MV-4-11 (cell line): ENCODE results near the gene NBPF1.
A peak's percentile ranks its signal among the peaks of the same experiment; 100 is the strongest.
"Not testable (repeated sequence)": the region's sequence is repeated elsewhere in the genome, so short reads cannot be mapped to it uniquely, and the experiment has no call there.

Source experiments
- DNase-seq: peaks from one replicate; lab custom pipeline; 2025; lab: John Stamatoyannopoulos, UW

Gene NBPF1

DNA sequence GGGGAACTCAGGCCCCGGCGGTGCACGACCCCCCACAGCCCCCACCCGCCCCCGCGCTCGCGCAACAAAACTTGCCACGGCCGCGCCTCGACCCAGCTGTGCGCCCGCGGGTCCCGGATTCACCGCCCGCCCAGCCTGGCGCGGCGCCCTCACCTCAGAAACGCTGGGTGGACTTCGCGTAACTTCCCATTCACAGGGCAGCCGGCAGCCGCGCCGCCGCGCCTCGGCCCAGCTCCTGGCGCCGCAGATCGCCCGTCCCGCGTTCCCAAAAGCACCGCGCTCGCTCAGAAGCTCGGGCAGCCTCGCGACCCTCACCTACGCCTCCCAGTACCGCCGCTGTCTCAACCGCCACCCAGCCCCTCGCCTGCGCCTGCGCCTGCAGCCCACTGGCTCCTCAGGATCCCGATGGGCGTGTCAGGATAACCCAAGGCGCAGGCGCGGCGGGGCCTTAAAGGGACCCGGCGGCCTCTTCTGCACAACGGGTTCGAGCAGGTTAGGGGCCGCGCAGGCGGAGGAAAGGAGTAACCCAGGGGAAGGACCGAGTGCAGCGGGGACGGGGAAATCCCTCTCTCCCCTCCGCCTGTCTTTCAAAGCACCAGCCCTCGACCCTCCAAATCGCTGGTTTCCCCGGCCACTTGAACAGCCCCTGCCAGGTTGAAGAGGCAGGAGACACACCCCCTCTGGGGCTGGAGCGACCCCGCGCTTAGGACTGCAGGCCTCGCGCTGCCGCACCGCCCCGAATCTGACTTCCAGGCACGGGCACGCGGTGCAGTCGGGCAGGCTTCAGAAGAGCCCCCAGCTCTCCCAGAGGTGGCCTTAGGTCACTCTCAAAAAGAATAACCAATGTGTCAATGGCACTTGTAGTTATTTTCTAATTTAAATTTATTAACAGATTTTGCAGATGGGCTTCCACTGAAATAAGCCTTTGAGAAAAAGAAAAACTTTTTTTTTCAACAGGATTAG lies at the start of gene NBPF1:
Gene NBPF1 (minus strand): TSS at position 380 of the 963 bp plus-strand sequence.
- DNase-seq = peak; percentile 88

DNA sequence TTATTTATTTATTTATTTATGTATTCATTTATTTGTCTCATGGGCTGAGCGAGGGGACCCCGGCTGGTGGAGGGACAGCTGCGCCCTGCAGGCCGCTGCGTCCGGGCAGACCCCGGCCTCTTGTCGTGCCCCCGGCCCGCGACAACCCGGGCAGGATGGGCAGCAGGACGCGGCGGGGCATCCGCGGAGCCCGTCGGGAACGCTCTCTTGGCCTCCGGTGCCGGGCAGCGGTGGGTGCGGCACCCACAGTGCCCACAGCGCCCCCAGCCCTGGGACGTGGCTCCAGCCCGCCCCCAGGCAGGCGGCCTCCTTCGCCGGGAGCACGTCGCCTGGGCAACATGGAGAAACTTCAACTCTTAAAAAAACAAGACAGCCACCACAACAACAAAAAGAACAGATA lies 44.9 kb upstream of the NBPF1 start:
- DNase-seq = not testable (repeated sequence)

DNA sequence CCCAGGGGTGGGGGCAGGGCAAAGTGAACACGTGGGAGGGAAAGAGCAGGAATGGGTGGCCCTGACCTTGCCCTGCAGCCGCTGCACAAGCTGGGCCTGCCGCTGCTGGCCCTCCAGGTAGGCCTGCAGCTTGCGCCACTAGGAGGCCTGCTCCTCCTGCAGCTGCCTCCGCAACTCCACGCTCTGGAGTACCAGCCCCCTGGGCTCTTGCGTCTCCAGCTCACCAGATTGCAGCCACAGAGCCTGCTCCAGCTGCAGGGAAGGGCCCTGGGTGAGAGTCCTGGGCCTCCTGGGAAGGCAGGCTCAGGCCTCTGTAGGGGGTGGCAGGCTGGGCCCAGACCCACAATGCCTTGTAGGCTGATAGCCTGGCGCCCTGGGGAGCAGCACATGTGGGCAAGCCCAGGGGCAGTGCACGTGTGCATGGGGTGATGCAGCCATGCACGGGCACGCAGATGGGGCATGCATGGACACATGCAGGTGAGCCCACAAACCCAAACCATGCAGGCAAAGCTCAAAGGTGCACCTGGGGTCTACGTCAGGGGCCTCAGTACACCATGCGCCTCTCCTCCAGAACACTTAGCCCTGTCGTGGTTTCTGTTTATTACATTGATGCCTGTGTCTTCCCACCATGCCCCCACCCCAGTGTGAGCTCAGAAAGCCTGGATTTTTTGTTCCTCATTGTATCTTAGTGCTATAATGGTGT lies 43.8 kb upstream of the NBPF1 start:
- not testable (repeated sequence) for DNase-seq

DNA sequence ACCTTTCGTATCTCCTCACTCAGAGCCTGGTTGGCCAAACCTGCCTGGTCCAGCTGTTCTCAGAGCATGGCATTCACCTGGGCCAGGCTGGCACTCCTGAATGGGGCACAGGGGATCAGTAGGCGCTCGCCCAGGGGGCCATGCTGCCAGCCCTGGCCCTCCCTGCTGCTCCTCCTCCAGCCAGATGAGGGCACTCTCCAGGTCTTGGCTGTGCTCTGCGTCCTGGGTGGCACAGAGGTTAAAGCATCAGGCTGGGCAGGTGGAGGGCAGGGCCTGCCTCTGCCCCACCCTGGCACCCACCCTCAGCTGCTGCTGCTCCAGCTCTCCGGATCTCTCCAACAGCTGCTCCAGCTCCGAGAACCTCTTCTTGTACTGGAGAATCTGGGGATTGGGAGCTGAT lies 43.2 kb upstream of the NBPF1 start:
- not testable (repeated sequence) for DNase-seq

DNA sequence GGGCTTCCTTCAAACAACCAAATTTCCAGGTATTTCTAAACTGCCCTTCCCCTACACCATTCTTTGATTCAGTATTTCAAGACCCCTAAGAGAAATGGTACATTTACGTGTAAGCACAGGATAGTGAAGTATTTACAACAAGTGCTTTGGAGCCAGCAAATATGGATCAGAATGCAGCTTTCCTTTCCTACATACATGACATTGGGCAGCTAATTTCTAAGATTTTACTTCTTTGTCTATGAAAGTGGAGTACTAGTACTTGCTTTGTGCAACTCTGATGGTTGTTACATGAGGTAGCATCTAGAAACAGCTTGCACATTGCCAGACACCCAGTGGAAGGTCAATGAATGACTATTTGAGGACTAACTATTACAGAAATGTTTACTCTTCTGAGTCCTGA lies 38.2 kb upstream of the NBPF1 start:
- not testable (repeated sequence) for DNase-seq

DNA sequence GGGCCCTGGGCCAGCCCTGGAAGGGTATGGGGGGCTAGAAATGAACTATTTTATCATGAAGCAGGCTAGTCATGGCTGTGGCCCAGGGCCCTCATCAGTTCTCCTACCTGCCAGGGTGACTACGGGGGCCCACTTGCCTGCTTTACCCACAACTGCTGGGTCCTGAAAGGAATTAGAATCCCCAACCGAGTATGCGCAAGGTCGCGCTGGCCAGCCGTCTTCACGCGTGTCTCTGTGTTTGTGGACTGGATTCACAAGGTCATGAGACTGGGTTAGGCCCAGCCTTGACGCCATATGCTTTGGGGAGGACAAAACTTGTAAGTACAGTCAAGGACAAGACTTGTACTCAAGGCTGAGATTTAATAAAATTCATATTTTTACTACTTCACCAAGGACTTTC lies 36.6 kb upstream of the NBPF1 start:
- not testable (repeated sequence) for DNase-seq

DNA sequence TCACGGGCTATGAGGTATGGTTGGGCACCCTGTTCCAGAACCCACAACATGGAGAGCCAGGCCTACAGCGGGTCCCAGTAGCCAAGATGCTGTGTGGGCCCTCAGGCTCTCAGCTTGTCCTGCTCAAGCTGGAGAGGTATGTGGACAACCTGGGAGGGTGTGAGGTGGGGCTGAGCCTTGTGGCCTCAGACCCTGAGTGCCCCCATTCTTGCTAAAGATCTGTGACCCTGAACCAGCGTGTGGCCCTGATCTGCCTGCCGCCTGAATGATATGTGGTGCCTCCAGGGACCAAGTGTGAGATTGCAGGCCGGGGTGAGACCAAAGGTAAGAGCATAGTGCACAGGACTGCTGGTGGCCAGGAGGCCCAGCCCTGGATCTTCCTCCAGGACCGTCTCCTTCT lies 36.0 kb upstream of the NBPF1 start:
- DNase-seq = not testable (repeated sequence)

DNA sequence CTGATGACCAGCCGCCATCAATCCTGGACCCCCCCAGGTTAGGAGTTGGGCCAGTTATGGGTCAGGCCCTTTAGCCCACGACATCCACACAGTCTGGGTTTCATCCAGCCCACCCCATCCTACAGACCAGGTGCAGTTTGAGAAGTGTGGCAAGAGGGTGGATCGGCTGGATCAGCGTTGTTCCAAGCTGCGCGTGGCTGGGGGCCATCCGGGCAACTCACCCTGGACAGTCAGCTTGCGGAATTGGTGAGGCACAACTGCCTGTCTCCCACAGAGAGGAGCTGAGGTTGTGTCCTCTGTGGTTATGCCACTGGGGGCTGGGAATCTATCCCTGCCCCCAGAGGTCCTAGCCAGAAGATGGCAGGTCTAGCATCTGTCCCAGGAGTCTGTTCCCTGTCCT lies 35.4 kb upstream of the NBPF1 start:
- DNase-seq = not testable (repeated sequence)

DNA sequence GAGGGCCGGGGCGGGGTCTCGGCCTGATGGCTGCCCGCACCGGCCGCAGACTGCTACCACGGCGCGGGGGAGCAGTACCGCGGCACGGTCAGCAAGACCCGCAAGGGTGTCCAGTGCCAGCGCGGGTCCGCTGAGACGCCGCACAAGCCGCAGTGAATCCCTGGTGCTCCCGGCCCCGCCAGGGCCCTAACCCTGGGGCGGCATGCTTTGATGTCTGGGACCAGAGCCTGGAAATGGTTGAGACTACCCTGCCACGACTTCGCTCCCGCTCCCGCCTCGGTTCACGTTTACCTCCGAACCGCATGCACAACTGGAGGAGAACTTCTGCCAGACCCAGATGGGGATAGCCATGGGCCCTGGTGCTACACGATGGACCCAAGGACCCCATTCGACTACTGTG lies 34.9 kb upstream of the NBPF1 start:
- DNase-seq = not testable (repeated sequence)

DNA sequence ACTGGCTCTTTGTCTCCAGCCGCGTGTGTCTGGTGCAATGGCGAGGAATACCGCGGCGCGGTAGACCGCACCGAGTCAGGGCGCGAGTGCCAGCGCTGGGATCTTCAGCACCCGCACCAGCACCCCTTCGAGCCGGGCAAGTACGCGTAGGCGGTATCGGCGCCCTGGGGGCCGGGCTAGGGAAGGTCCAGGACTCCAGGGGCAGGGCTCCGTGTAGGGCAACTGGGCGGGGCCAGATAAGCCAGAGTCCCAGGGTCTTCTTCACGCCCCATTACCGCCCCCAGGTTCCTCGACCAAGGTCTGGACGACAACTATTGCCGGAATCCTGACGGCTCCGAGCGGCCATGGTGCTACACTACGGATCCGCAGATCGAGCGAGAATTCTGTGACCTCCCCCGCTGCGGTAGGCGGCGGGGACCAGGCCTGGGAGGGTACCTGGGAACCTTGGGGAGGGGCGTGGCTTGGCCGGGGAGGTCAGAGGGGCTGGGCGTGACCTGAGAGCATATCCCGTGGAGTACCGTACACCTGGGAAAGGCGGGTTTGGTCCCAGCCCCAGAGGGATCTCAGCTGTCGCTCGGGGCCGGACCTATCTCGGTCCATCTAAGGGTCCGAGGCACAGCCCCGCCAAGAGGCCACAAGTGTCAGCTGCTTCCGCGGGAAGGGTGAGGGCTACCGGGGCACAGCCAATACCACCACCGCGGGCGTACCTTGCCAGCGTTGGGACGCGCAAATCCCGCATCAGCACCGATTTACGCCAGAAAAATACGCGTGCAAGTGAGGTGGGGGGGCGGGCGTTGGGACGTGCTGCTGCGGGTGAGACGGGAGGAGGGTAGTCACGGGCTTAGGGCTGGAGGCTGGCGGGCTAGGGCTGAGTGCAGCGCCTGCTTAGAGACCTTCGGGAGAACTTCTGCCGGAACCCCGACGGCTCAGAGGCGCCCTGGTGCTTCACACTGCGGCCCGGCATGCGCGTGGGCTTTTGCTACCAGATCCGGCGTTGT lies 34.1 kb upstream of the NBPF1 start:
- not testable (repeated sequence) for DNase-seq

DNA sequence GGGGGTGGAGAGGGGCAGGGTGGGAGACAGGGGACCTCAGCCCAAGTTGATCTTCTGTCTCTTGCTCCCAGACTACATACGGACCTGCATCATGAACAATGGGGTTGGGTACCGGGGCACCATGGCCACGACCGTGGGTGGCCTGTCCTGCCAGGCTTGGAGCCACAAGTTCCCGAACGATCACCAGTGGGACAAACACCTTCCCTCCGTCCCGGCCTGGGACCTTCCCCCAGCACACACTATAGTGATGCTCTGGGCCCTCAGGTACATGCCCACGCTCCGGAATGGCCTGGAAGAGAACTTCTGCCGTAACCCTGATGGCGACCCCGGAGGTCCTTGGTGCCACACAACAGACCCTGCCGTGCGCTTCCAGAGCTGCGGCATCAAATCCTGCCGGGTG lies 33.4 kb upstream of the NBPF1 start:
- DNase-seq = not testable (repeated sequence)

DNA sequence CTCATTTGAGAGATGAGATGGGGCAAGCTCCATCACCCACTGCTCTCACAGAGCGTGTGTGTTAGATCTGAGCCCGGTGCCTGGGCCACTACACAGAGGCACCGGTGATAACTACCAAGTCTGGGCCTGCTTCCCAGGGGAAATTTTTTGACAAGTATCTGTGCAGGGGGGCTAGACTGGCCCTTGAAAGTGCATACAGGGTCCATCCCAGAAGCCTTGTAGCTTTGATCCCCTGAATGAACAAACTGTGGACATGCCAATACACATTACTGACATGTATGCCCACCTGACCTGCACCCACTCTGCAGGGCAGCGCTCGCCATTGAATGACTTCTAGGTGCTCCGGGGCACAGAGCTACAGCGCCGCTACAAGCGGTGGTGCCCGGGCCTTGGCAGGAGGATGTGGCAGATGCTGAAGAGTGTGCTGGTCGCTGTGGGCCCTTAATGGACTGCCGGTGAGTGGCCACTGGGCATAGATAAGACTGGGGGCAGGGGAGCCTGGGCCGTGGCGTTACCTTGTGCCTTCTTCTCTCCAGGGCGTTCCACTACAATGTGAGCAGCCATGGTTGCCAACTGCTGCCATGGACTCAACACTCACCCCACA lies 32.8 kb upstream of the NBPF1 start:
- not testable (repeated sequence) for DNase-seq

DNA sequence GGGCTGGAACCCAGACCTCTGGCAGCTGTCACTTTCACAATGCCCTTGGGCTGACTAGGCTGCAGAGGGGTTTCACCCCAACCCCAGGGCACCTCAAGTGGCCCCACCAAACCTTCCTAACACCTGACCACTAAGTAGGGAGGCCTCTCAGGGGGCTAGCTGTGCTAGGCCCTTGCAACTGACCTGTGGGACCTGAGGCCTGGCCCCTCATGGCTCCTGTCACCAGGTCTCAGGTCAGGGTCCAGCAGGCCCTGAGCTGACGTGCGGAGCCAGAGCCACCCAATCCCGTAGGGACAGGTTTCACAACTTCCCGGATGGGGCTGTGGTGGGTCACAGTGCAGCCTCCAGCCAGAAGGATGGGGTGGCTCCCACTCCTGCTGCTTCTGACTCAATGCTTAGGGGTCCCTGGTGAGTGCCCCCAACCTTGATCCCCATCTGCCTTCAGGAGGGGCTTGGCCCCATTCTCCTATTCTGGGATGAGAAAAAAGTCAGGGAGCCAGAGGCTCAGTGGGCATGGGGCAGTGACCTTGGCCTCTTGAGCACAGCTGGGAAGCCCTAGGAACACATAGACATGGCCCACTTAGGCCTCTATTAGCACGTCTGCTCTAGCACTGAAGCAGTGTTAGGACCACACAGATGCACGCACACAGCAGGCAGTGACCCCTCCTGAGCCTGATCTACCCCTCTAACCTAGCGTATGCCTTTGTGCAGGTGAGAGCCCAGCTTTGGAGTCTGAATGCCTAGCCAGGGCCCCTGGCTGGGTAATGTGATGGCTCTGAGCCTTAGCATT lies 32.1 kb upstream of the NBPF1 start:
- DNase-seq = not testable (repeated sequence)

DNA sequence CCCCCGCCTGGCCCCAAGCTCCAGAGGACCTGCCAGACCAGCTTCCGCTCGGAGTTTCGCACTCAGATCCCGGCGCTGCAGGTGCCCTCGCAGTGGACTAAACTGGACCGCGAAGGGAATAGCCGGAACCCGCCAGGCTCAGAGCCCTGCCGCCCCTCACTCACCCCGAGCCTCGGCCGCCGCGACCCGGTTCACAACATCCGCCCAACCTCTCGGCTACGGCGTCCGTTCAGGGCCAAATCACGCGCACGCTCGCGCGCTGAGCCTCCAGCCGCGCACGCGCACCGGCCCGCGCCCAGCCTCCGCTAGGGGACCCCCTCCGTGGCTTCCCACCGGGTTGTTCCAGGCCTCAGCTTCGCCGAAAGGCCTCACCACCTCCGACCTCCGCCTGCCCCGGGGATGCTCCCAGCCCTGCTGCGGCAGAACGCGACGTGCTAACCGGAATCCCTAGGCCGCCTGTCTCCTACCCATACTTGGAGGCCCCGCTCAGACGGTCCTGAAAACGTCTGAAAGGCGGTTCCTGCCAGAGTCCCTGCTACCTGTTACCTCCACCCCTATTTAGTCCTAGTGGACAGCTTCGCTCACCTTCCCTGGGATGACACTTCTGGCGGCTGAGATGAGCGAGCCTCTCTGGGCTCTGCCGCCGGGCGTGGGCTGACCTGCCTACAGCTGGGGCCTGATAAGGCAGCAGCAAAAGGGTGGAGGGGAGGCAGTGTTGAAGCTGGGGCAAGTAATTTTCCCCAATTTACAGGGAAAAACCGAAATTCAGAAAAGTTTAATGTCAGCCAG lies 31.3 kb upstream of the NBPF1 start:
- DNase-seq = peak; percentile 83

DNA sequence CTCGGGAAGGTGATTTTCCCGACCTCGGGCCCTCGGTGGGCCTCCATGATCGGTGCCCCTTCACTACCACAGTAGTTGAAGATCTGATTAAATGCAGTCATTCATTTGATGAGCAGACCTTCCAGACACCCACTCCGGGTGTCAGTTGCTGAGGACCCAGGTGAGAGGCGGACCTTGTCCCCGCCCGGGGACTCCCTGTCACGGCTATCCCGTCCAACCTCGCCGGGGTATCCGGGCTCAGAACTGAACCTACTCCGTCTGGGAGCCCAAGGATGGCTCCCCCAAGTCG lies 30.8 kb upstream of the NBPF1 start:
- no peak for DNase-seq

DNA sequence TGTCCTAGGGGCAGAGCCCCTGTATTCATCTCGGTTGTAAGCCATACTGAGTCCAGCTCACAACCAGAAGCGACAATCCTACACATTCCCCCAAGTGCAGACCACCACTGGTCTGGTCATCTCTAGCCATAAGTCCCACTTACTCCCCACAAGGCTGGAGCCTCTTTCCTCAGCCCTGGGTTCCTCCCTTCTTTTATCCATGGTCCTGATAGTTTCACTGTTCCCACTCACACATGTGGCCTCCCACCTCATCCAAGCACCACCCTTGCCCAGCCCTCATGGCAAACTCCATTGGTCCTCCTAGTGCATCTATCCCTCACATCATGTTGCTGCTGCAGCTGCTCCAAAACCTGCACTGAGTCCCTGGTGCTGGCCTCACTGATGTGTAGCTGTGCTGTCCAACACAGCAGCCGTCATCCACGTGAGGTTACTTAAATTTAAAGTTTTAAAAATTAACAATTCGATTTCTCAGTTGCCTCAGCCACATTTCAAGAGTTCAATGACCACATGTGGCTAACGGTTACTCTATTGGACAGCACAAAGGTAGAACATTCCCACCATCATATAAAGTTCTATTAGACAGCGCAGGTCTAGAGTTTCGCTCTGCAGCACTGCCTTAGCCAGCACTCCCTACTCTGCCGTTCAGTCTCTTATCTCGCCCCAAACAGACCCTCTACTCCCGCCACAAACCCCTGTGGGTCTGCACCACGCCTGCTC lies 30.3 kb upstream of the NBPF1 start:
- not testable (repeated sequence) for DNase-seq

DNA sequence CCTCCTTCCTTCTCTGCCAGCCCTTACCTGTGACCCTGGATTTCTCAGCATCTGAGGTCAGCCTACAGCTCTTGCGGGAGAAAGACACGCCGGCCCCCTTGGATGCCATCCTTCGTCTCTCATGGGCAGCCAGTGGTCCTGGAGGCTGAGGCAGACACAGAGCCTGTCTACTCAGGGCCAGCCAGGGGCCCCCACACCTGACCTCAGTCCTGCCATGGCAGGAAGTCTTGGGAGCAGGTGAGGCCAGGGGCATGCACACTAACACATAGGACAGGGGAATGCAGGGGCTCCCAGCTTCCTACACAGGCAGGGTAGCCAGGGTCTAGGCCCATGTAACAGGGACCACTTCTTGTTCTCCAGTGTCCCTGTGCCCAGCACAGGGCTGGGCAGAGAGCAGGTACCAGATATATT lies 29.6 kb upstream of the NBPF1 start:
- not testable (repeated sequence) for DNase-seq

DNA sequence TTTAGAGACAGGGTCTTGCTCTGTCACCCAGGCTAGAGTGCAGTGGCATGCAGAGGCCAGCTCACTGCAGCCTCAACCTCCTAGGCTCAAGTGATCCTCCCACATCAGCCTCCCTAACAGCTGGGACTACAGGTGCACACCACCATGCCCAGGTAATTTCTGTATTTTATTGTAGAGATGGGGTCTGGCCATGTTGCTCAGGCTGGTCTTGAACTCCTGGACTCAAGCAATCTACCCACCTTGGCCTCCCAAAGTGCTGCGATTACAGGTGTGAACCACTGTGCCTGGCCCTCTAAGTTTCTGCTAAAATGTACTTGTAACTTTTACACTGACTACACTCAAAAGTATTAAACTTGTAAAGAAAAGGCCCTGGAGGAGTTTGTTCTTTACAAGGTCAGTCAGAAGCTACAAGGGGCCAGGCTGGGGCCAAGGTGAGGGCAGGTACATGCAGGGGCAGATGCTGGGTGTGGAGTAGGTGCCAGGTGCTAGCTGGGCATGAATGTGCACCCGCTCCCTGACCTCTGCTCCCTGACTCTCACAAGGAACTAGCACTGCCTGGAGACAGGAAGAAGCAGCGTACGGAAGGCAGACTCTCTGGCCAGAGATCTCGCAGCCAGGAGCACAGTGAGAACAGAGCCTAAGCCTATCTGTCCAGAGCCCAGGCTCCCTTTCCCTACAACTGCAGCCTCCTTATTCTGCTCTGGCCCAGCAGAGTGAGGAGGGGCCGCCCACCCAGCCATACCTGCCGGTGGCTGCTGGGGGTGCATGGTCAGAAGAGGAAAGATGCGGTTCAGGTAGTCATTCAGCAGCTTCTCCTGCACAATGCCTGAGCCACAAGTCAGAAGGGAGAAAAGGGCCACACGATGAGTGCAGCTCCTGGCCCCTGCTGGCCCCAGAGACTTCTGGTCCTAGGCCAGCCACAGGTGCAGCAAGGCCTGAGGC lies 28.9 kb upstream of the NBPF1 start:
- DNase-seq = not testable (repeated sequence)
